NCI-H226 (cell line): ENCODE data around the gene HIC2.
"Not testable (repeated sequence)": the region's sequence is repeated elsewhere in the genome, so short reads cannot be mapped to it uniquely, and the experiment has no call there.

Source experiments
- DNase-seq: peaks from one replicate; pipeline ENCODE4 v3.0.0-alpha.2; 2015

The HIC2 gene

DNA sequence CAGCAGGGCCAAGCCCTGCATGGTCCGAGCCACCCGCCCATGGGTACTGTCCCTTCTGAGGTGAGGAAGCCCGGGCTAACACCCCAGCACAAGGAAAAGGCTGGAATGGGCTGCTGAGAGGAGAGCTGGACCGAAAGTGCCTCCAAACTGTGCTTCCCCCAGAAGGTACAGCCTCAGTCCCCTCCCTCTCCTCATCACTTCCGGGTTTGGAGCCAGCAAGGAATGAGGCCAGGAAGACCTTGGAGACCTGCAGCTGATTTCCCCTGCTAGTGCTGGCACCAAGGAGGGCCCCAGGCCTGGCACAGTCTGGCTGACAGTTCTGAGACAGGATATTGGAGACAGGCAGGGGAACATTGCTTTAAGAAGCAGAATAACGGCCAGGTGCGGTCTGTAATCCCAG is 81.3 kb downstream of the HIC2 start:
- not testable (repeated sequence) for DNase-seq

- DNase-seq = not testable (repeated sequence)
Observed at GRCh38 chr22:21499623-21500506, 82.7 kb downstream of the HIC2 start.
